ENCODE results near the gene TLR10.
"Not testable (repeated sequence)": the region's sequence is repeated elsewhere in the genome, so short reads cannot be mapped to it uniquely, and the experiment has no call there.

TLR10 gene

DNA sequence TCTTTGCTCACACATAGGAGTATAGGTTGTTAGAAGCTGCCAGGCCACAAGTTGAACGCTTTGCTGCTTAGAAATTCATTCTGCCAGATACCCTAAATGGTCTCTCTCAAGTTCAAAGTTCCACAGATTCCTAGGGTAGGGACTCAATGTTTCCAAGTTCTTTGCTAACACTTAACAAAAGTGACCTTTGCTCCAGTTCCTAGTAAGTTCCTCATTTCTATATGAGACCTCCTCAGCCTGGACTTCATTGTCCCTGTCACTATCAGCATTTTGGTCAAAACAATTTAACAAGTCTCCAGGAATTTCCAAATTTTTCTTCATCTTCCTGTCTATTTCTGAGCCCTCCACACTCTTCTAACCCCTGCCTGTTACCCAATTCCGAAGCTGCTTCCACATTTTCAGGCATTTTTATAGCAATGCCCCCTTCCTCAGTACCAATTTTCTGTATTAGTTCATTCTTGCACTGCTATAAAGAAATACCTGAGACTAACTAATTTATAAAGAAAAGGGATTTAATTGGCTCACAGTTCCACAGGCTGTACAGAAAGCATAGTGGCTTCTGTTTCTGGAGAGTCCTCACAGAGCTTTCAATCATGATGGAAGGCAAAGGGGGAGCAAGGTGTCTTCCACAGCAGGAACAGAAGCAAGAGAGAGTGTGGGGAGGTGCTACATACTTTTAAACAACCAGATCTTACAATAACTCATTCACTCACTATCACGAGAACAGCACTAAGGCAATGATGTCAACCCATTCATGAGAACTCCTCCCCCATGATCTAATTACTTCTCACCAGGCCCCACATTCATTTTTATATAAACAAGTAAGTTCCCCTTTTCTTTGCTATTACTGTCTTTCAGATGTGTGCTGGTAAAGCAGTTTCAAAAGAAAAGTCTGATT, 33.3 kb upstream of the TLR10 start:
- Histone ChIP-seq H3K27me3 (ENCODE audit: insufficient read depth, low read length, poor library complexity) (no peaks in the 10 kb centered on the region), H4K20me1 (ENCODE audit: insufficient read depth, low read length) (no peaks in the 10 kb centered on the region), H2AFZ (ENCODE audit: low read depth, low read length) (no peak overlapping the region), H3K27ac (ENCODE audit: low read length) (no peak overlapping the region), H3K4me3 (ENCODE audit: low read depth in 1 of 2, low read length in 2 of 2) (no peak overlapping the region), H3K4me2 (ENCODE audit: insufficient read depth, low read length) (no peak overlapping the region), H3K9me3 (ENCODE audit: insufficient read depth, low read length, severe bottlenecking) (no peaks in the 10 kb centered on the region), H3K9ac (ENCODE audit: low read depth, low read length) (no peak overlapping the region), H3K36me3 (ENCODE audit: insufficient read depth, low read length) (no peaks in the 10 kb centered on the region), H3K79me2 (ENCODE audit: insufficient read depth, low read length) (no peaks in the 10 kb centered on the region), H3K4me1 (ENCODE audit: insufficient read depth, low read length) (no peaks in the 10 kb centered on the region)
- TF ChIP-seq EZH2 (IDR thresholded peaks at IDR 0.05; ENCODE audit: borderline replicate concordance, low read depth, low read length, severe bottlenecking) = no peak
- TF ChIP-seq, protein P1, sequence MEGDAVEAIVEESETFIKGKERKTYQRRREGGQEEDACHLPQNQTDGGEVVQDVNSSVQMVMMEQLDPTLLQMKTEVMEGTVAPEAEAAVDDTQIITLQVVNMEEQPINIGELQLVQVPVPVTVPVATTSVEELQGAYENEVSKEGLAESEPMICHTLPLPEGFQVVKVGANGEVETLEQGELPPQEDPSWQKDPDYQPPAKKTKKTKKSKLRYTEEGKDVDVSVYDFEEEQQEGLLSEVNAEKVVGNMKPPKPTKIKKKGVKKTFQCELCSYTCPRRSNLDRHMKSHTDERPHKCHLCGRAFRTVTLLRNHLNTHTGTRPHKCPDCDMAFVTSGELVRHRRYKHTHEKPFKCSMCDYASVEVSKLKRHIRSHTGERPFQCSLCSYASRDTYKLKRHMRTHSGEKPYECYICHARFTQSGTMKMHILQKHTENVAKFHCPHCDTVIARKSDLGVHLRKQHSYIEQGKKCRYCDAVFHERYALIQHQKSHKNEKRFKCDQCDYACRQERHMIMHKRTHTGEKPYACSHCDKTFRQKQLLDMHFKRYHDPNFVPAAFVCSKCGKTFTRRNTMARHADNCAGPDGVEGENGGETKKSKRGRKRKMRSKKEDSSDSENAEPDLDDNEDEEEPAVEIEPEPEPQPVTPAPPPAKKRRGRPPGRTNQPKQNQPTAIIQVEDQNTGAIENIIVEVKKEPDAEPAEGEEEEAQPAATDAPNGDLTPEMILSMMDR (IDR thresholded peaks at IDR 0.05; ENCODE audit: borderline replicate concordance, extremely low read depth, low read length, poor library complexity, severe bottlenecking) = no peak
- no peak for DNase-seq
- no peak for ATAC-seq (ENCODE audit: insufficient read depth, low read depth)

DNA sequence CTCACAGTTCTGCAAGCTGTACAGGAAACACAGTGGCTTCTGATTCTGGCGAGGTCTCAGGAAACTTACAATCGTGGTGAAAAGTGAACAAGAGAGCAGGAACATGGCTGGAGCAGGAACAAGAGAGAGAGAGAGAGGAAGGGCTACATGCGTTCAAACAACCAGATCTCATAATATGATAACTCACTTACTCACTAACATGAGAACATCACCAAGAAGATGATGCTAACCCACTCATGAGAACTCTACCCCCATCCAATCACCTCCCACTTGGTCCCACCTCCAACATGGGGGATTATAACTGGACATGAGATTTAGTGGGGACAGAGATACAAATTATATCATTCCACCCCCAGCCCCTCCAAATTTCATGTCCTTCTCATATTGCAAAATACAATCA, 31.6 kb upstream of the TLR10 start:
- no peak overlapping the region for H3K4me2 ChIP-seq (ENCODE audit: insufficient read depth, low read length)
- no peaks in the 10 kb centered on the region for H3K27me3 ChIP-seq (ENCODE audit: insufficient read depth, low read length, poor library complexity)
- DNase-seq (no peak), ATAC-seq (ENCODE audit: insufficient read depth, low read depth) (no peak)
- no peak overlapping the region for H3K9ac ChIP-seq (ENCODE audit: low read depth, low read length)
- no peaks in the 10 kb centered on the region for H3K4me1 ChIP-seq (ENCODE audit: insufficient read depth, low read length)
- no peak overlapping the region for H3K4me3 ChIP-seq (ENCODE audit: low read depth in 1 of 2, low read length in 2 of 2)
- H3K9me3 ChIP-seq (ENCODE audit: insufficient read depth, low read length, severe bottlenecking) = no peaks in the 10 kb centered on the region
- H3K79me2 ChIP-seq (ENCODE audit: insufficient read depth, low read length) = no peaks in the 10 kb centered on the region
- no peak for TF ChIP-seq EZH2 (IDR thresholded peaks at IDR 0.05; ENCODE audit: borderline replicate concordance, low read depth, low read length, severe bottlenecking)
- TF ChIP-seq, protein P1 (IDR thresholded peaks at IDR 0.05; ENCODE audit: borderline replicate concordance, extremely low read depth, low read length, poor library complexity, severe bottlenecking) = no peak
- H3K27ac ChIP-seq (ENCODE audit: low read length) = no peak overlapping the region
- H2AFZ ChIP-seq (ENCODE audit: low read depth, low read length) = no peak overlapping the region
- H3K36me3 ChIP-seq (ENCODE audit: insufficient read depth, low read length) = no peaks in the 10 kb centered on the region
- H4K20me1 ChIP-seq (ENCODE audit: insufficient read depth, low read length) = no peaks in the 10 kb centered on the region

DNA sequence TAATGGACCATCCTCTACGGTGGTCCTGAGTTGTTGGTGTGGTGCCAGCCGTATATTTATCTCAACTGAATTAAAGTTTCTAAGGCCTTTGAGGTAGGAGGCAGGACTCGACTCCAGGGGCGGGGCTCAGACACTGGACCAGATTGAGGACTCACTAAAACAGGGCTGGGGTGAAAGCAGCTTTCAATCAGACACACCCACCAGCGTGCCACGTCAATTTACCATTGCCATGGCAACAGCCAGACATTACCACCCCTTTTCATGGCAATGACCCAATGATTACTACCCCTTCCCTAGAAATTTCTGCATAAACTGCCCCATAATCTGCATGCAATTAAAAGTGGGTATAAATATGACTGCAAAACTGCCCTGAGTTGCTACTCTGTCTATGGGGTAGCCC, 28.5 kb upstream of the TLR10 start:
- Histone ChIP-seq H2AFZ (ENCODE audit: low read depth, low read length) (no peak overlapping the region), H3K9ac (ENCODE audit: low read depth, low read length) (no peak overlapping the region), H3K27me3 (ENCODE audit: insufficient read depth, low read length, poor library complexity) (no peaks in the 10 kb centered on the region), H3K4me1 (ENCODE audit: insufficient read depth, low read length) (no peaks in the 10 kb centered on the region), H3K79me2 (ENCODE audit: insufficient read depth, low read length) (no peaks in the 10 kb centered on the region), H3K36me3 (ENCODE audit: insufficient read depth, low read length) (no peaks in the 10 kb centered on the region), H3K4me2 (ENCODE audit: insufficient read depth, low read length) (no peak overlapping the region), H3K4me3 (ENCODE audit: low read depth in 1 of 2, low read length in 2 of 2) (no peak overlapping the region), H3K9me3 (ENCODE audit: insufficient read depth, low read length, severe bottlenecking) (no peaks in the 10 kb centered on the region), H3K27ac (ENCODE audit: low read length) (no peak overlapping the region), H4K20me1 (ENCODE audit: insufficient read depth, low read length) (no peaks in the 10 kb centered on the region)
- DNase-seq (no peak), ATAC-seq (ENCODE audit: insufficient read depth, low read depth) (no peak)
- TF ChIP-seq EZH2 (IDR thresholded peaks at IDR 0.05; ENCODE audit: borderline replicate concordance, low read depth, low read length, severe bottlenecking) = no peak
- TF ChIP-seq, protein P1 (IDR thresholded peaks at IDR 0.05; ENCODE audit: borderline replicate concordance, extremely low read depth, low read length, poor library complexity, severe bottlenecking) = no peak

DNA sequence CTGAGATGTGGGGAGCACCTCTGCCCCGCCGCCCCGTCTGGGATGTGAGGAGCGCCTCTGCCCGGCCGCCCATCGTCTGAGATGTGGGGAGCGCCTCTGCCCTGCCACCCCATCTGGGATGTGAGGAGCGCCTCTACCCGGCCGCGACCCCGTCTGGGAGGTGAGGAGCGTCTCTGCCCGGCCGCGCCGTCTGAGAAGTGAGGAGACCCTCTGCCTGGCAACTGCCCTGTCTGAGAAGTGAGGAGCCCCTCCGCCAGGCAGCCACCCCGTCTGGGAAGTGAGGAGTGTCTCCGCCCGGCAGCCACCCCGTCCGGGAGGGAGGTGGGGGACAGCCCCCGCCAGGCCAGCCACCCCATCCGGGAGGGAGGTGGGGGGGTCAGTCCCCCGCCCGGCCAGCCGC, 24.7 kb upstream of the TLR10 start:
- DNase-seq; H3K9me3 ChIP-seq (ENCODE audit: insufficient read depth, low read length, severe bottlenecking); H4K20me1 ChIP-seq (ENCODE audit: insufficient read depth, low read length); H3K9ac ChIP-seq (ENCODE audit: low read depth, low read length); H3K4me2 ChIP-seq (ENCODE audit: insufficient read depth, low read length); H3K27me3 ChIP-seq (ENCODE audit: insufficient read depth, low read length, poor library complexity); H3K4me3 ChIP-seq (ENCODE audit: low read depth in 1 of 2, low read length in 2 of 2); H3K36me3 ChIP-seq (ENCODE audit: insufficient read depth, low read length); ATAC-seq (ENCODE audit: insufficient read depth, low read depth); H2AFZ ChIP-seq (ENCODE audit: low read depth, low read length); H3K79me2 ChIP-seq (ENCODE audit: insufficient read depth, low read length); H3K27ac ChIP-seq (ENCODE audit: low read length); H3K4me1 ChIP-seq (ENCODE audit: insufficient read depth, low read length): not testable (repeated sequence)

DNA sequence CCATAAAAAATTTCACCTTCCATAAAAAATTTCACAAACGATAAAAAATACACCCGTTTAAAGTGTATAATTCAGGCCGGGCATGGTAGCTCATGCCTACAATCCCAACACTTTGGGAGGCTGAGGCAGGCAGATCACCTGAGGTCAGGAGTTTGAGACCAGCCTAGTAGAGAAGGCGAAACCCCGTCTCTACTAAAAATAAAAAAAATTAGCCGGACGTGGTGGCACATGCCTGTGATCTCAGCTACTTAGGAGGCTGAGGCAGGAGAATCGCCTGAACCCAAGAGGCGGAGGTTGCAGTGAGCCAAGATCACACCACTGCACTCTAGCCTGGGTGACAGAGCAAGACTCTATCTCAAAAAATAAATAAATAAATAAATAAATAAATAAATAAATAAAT, 23.5 kb upstream of the TLR10 start:
- DNase-seq; H4K20me1 ChIP-seq (ENCODE audit: insufficient read depth, low read length); H3K27ac ChIP-seq (ENCODE audit: low read length); H2AFZ ChIP-seq (ENCODE audit: low read depth, low read length); H3K9ac ChIP-seq (ENCODE audit: low read depth, low read length); H3K4me1 ChIP-seq (ENCODE audit: insufficient read depth, low read length); ATAC-seq (ENCODE audit: insufficient read depth, low read depth); H3K27me3 ChIP-seq (ENCODE audit: insufficient read depth, low read length, poor library complexity); H3K4me2 ChIP-seq (ENCODE audit: insufficient read depth, low read length); H3K4me3 ChIP-seq (ENCODE audit: low read depth in 1 of 2, low read length in 2 of 2); H3K79me2 ChIP-seq (ENCODE audit: insufficient read depth, low read length); H3K36me3 ChIP-seq (ENCODE audit: insufficient read depth, low read length): not testable (repeated sequence)
- peaks cover 13% of the 10 kb centered on the region for H3K9me3 ChIP-seq (ENCODE audit: insufficient read depth, low read length, severe bottlenecking)
